ENCODE results near the gene P2RY6. TPM values are rescaled to one million over a fixed set of nuclear protein-coding genes. Genes with fewer than 3 reads are reported as not detected.

P2RY6 gene
- total and polyA plus RNA-seq, 8 donors, result 0.24 to 4.1 (median 0.98) TPM; not detected in 1

GRCh38 chr11:73334384-73335203 lies 62.5 kb downstream of the P2RY6 start:
- FAIRE-seq (no peak), DNase-seq (peak in 4 of 6 donors; percentile 35 to 63 (median 52)), ATAC-seq (peak; percentile 23 to 66 (median 48))
- H3K9me3 ChIP-seq, result no peaks in the 10 kb centered on the region
- TF ChIP-seq, protein P1, sequence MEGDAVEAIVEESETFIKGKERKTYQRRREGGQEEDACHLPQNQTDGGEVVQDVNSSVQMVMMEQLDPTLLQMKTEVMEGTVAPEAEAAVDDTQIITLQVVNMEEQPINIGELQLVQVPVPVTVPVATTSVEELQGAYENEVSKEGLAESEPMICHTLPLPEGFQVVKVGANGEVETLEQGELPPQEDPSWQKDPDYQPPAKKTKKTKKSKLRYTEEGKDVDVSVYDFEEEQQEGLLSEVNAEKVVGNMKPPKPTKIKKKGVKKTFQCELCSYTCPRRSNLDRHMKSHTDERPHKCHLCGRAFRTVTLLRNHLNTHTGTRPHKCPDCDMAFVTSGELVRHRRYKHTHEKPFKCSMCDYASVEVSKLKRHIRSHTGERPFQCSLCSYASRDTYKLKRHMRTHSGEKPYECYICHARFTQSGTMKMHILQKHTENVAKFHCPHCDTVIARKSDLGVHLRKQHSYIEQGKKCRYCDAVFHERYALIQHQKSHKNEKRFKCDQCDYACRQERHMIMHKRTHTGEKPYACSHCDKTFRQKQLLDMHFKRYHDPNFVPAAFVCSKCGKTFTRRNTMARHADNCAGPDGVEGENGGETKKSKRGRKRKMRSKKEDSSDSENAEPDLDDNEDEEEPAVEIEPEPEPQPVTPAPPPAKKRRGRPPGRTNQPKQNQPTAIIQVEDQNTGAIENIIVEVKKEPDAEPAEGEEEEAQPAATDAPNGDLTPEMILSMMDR (IDR thresholded peaks at IDR 0.05), result no peak
- no peaks in the 10 kb centered on the region for H3K27me3 ChIP-seq
- H3K36me3 ChIP-seq, result no peaks in the 10 kb centered on the region
- WGBS, 2 donors, result 56% methylated on average over 6 of the region's 6 CpGs
- peak overlapping the region in 2 of 4 donors; percentile 6 to 20 for H3K27ac ChIP-seq
- intact Hi-C loops (cut with DNase I), result loop anchor here in 1 of 3 donors (5.0 kb wide), 1 partner anchor 42 kb away; no protein-coding TSS in a partner anchor
- peaks cover 0 to 6% (median 0%) of the 10 kb centered on the region in 3 donors for H3K4me1 ChIP-seq
- H3K4me3 ChIP-seq, result no peak overlapping the region

DNA sequence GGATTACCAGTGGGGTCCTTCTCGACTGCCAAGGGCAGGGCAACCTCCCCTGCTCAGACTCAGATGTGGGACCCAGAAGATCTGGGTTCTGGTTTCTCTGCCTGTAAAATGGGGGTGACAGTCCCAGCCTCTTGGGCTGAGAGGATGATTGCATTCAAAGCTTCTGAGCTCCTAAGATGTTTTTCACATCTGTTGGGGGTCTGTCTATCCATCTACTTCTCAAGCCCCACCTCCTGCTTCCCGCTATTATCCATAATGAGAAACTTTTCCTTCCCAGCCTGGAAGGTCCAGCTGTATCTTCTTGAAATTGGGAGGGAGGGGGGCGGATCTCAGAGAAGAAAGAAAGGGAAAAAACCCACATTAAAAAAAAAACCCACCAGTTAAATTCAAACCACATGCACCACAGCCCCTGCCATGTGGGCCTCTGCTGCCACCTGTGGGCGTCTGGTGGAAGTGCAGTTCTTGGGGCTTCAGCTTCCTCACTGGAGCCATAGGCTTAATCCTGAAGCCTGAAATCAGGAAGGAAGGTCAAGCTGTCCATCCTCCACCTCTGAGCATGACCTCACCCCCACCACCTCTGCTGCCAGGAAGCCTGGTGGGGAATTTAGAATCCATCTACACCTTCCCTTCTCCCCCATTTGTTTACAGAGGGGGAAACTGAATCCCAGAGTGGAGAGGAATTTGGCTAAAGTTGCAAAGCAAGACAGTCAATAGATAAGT lies 63.2 kb downstream of the P2RY6 start:
- peak overlapping the region in 2 of 4 donors; percentile 6 to 20 for H3K27ac ChIP-seq
- H3K9me3 ChIP-seq, result no peaks in the 10 kb centered on the region
- peaks cover 0 to 6% (median 0%) of the 10 kb centered on the region in 3 donors for H3K4me1 ChIP-seq
- no peak overlapping the region for H3K4me3 ChIP-seq
- peak; percentile 65 to 97 (median 86) for DNase-seq
- H3K36me3 ChIP-seq, result no peaks in the 10 kb centered on the region
- 16 to 17% methylated on average over 4 of the region's 4 CpGs for WGBS, 2 donors
- peak; percentile 84 to 94 (median 90) for ATAC-seq
- H3K27me3 ChIP-seq, result no peaks in the 10 kb centered on the region
- TF ChIP-seq, protein P1 (IDR thresholded peaks at IDR 0.05), result peak; percentile 91 to 98 (median 95)
- FAIRE-seq, result no peak
- intact Hi-C loops (cut with DNase I), result loop anchor here in 1 of 3 donors (5.0 kb wide), 1 partner anchor 43 kb away; no protein-coding TSS in a partner anchor

DNA sequence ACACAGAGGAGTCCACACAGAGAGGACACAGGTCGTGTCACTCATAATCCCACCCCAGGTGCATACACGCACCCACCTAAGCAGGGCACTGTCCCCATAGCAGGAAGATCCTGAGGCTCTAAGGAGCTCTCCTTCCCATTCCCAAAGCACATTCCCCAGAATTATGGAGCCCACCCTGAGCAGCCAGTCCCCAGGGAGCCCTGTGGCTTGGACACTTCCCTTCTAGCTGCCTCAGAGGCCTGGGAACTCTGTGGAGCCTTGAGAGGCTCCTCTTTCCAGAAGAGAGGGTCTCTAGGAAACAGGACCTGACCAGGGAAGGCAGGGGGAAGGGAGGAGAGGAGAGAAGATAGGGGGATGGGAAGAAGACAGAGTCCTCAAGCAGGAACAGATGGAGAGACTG lies 65.7 kb downstream of the P2RY6 start:
- no peaks in the 10 kb centered on the region for H3K27me3 ChIP-seq
- TF ChIP-seq, protein P1 (IDR thresholded peaks at IDR 0.05), result no peak
- no peaks in the 10 kb centered on the region for H3K9me3 ChIP-seq
- 75 to 78% methylated on average over 2 of the region's 2 CpGs for WGBS, 2 donors
- H3K4me1 ChIP-seq, result no peaks in the 10 kb centered on the region
- ATAC-seq, result no peak
- H3K4me3 ChIP-seq, result no peak overlapping the region
- H3K27ac ChIP-seq, result no peak overlapping the region
- FAIRE-seq, result no peak
- intact Hi-C loops (cut with DNase I), result loop anchor here in 1 of 3 donors (5.0 kb wide), 1 partner anchor 46 kb away; no protein-coding TSS in a partner anchor
- no peak for DNase-seq
- no peaks in the 10 kb centered on the region for H3K36me3 ChIP-seq

GRCh38 chr11:73338279-73338678 lies 66.1 kb downstream of the P2RY6 start:
- Histone ChIP-seq H3K4me1 (no peaks in the 10 kb centered on the region), H3K27ac (no peak overlapping the region)
- FAIRE-seq, result no peak

More at GRCh38 chr11:73338279-73338678, 66.1 kb downstream of the P2RY6 start:
- Histone ChIP-seq H3K27me3 (no peaks in the 10 kb centered on the region), H3K9me3 (no peaks in the 10 kb centered on the region), H3K4me3 (no peak overlapping the region), H3K36me3 (no peaks in the 10 kb centered on the region)
- TF ChIP-seq, protein P1 (IDR thresholded peaks at IDR 0.05), result no peak
- intact Hi-C loops (cut with DNase I), result loop anchor here in 1 of 3 donors (5.0 kb wide), 1 partner anchor 46 kb away; no protein-coding TSS in a partner anchor
- DNase-seq (no peak), ATAC-seq (no peak)
- WGBS, 2 donors, result 77 to 78% methylated on average over 4 of the region's 4 CpGs

Measured in pancreas (tissue), 10 donors.